ENCODE data around the gene CDSN. TPM values are rescaled to one million over a fixed set of nuclear protein-coding genes. Genes with fewer than 3 reads are reported as not detected.
"Not testable (repeated sequence)": the region's sequence is repeated elsewhere in the genome, so short reads cannot be mapped to it uniquely, and the experiment has no call there.

The CDSN gene
- total RNA-seq, 1 experiment from 2014 or later: 1.9 TPM

DNA sequence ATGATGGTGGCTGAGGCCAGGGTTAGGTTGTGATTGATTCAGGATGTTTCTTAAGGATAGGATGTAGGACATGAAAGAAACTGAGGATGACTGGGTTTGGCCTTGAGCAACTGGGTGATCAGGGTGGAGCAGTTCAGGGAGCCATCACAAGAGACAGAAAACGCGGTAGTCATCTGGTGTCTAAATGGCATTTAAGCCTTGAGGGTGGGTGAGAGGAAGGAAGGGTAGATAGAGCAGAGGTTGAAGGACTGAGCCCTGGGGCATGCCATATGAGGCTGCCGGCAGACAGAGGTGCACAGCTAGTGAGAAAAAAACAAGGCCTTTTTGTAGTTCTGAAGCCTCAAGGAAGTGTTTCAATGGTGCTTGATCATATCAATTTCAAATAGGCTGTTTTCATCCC is 48.4 kb upstream of the CDSN start:
- Histone ChIP-seq H3K36me3 (ENCODE audit: low read depth) (no peaks in the 10 kb centered on the region), H4K20me1 (ENCODE audit: insufficient read depth) (no peaks in the 10 kb centered on the region), H3K27ac (no peak overlapping the region), H3K4me1 (replicated peaks; ENCODE audit: insufficient read depth) (peaks cover 19% of the 10 kb centered on the region), H3K79me2 (ENCODE audit: low read depth) (no peaks in the 10 kb centered on the region), H3K4me2 (peak overlapping the region; percentile 24; the same call in 1 of the 2 replicates), H2AFZ (no peak overlapping the region), H3K9me2 (ENCODE audit: insufficient read depth) (no peaks in the 10 kb centered on the region), H3K9me3 (ENCODE audit: insufficient read depth, low read depth) (no peaks in the 10 kb centered on the region), H3K27me3 (ENCODE audit: insufficient read depth, low read depth) (no peaks in the 10 kb centered on the region), H3F3A (ENCODE audit: insufficient read depth, low read depth) (peaks cover 18% of the 10 kb centered on the region; the same call in 1 of the 2 replicates), H3K4me3 (no peak overlapping the region)
- no peak for DNase-seq
- BruUV-seq (replicated peaks): no TSS peak
- ChIA-PET POLR2A (ENCODE audit: unreplicated experiment) (interaction anchor here (1.0 kb wide), 1 partner anchor 10 kb away, joined by 11 read pairs; the partner anchor contains the start of gene TCF19), CTCF (no interaction called here)
- intact Hi-C loops (cut with micrococcal nuclease; ENCODE audit: unreplicated experiment): loop anchor here (1.0 kb wide), 1 partner anchor 10 kb away; the partner anchor contains the start of gene TCF19
- TF ChIP-seq, protein P1, sequence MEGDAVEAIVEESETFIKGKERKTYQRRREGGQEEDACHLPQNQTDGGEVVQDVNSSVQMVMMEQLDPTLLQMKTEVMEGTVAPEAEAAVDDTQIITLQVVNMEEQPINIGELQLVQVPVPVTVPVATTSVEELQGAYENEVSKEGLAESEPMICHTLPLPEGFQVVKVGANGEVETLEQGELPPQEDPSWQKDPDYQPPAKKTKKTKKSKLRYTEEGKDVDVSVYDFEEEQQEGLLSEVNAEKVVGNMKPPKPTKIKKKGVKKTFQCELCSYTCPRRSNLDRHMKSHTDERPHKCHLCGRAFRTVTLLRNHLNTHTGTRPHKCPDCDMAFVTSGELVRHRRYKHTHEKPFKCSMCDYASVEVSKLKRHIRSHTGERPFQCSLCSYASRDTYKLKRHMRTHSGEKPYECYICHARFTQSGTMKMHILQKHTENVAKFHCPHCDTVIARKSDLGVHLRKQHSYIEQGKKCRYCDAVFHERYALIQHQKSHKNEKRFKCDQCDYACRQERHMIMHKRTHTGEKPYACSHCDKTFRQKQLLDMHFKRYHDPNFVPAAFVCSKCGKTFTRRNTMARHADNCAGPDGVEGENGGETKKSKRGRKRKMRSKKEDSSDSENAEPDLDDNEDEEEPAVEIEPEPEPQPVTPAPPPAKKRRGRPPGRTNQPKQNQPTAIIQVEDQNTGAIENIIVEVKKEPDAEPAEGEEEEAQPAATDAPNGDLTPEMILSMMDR (conservative IDR thresholded peaks at IDR 0.05): no peak
- TF ChIP-seq EZH2 (IDR thresholded peaks at IDR 0.05; ENCODE audit: low read depth): no peak

DNA sequence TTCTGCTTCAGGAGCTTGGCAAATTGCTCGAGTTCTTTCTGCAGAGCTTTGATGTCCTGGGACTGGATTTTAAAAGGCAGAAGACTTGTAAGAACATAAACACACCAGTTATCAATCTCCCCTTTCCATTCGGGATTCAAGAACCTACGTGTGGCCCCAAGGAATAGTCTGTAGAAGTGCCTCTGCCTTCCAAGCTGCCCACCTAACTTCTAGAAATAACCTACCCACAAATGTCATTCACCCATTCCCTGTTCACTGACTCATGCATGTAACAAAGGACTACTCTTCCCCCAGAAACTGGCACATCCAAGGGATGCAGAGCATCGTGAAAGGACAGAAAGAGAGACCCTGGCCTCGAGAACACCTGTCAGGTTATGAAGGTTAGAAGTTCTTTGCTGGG is 45.7 kb upstream of the CDSN start:
- intact Hi-C loops (cut with micrococcal nuclease; ENCODE audit: unreplicated experiment): no loop called here
- DNase-seq: no peak
- Histone ChIP-seq H3K9me2 (ENCODE audit: insufficient read depth) (no peaks in the 10 kb centered on the region), H3K27ac (no peak overlapping the region), H3K9me3 (ENCODE audit: insufficient read depth, low read depth) (no peaks in the 10 kb centered on the region), H3K4me3 (no peak overlapping the region), H3F3A (ENCODE audit: insufficient read depth, low read depth) (peaks cover 18% of the 10 kb centered on the region; the same call in 1 of the 2 replicates), H3K27me3 (ENCODE audit: insufficient read depth, low read depth) (no peaks in the 10 kb centered on the region), H4K20me1 (ENCODE audit: insufficient read depth) (no peaks in the 10 kb centered on the region; the same call in 1 of the 2 replicates), H3K36me3 (ENCODE audit: low read depth) (no peaks in the 10 kb centered on the region), H3K4me1 (replicated peaks; ENCODE audit: insufficient read depth) (peaks cover 19% of the 10 kb centered on the region), H2AFZ (no peak overlapping the region), H3K4me2 (no peak overlapping the region), H3K79me2 (ENCODE audit: low read depth) (no peaks in the 10 kb centered on the region)
- no TSS peak for BruUV-seq (replicated peaks)
- ChIA-PET CTCF (no interaction called here), POLR2A (ENCODE audit: unreplicated experiment) (interaction anchor here (0.7 kb wide), 1 partner anchor 48 kb away, joined by 3 read pairs; no protein-coding TSS in a partner anchor)
- TF ChIP-seq, protein P1 (conservative IDR thresholded peaks at IDR 0.05): no peak
- TF ChIP-seq EZH2 (IDR thresholded peaks at IDR 0.05; ENCODE audit: low read depth): no peak

DNA sequence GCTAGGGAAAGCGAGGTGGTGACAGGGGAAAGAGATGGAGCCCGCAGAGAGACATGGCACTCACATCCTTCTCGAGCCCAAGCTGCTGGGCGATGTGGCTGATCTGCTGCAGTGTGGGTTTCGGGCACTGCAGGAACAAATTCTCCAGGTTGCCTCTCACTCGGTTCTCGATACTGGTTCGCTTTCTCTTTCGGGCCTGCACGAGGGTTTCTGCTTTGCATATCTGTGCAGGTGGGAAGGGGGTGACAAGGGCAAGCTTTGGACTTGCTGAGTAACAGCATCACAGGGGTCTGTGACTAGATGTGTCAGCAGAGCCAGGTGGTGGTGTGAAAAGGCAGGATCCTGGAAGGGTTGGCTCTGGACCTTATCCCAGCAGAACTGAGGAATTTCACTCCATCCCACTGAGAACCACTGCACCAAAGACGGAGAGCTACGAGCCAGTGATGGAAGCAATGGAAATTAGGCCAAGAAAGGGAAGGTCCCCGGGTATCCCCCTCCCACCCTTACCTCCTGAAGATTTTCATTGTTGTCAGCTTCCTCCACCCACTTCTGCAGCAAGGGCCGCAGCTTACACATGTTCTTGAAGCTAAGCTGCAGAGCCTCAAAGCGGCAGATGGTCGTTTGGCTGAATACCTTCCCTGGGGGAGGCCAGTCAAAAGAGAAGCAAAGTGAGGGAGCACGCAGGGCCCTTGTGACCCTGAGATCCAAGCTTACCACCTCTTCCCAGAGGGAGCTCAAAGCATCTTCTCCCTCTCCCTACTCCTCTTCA is 45.0 kb upstream of the CDSN start:
- H3K4me2 ChIP-seq; H3K27ac ChIP-seq; H3K4me3 ChIP-seq; H2AFZ ChIP-seq; intact Hi-C loops (cut with micrococcal nuclease; ENCODE audit: unreplicated experiment); H3K79me2 ChIP-seq (ENCODE audit: low read depth); H3K27me3 ChIP-seq (ENCODE audit: insufficient read depth, low read depth); H3K9me2 ChIP-seq (ENCODE audit: insufficient read depth); DNase-seq; H3K9me3 ChIP-seq (ENCODE audit: insufficient read depth, low read depth); H4K20me1 ChIP-seq (ENCODE audit: insufficient read depth); CTCF ChIA-PET; BruUV-seq (replicated peaks); H3K36me3 ChIP-seq (ENCODE audit: low read depth): not testable (repeated sequence)
- peaks cover 19% of the 10 kb centered on the region for H3K4me1 ChIP-seq (replicated peaks; ENCODE audit: insufficient read depth)
- POLR2A ChIA-PET (ENCODE audit: unreplicated experiment): interaction anchor here (0.6 kb wide), 1 partner anchor 18 kb away, joined by 3 read pairs; no protein-coding TSS in a partner anchor
- peaks cover 18% of the 10 kb centered on the region; the same call in 1 of the 2 replicates for H3F3A ChIP-seq (ENCODE audit: insufficient read depth, low read depth)

DNA sequence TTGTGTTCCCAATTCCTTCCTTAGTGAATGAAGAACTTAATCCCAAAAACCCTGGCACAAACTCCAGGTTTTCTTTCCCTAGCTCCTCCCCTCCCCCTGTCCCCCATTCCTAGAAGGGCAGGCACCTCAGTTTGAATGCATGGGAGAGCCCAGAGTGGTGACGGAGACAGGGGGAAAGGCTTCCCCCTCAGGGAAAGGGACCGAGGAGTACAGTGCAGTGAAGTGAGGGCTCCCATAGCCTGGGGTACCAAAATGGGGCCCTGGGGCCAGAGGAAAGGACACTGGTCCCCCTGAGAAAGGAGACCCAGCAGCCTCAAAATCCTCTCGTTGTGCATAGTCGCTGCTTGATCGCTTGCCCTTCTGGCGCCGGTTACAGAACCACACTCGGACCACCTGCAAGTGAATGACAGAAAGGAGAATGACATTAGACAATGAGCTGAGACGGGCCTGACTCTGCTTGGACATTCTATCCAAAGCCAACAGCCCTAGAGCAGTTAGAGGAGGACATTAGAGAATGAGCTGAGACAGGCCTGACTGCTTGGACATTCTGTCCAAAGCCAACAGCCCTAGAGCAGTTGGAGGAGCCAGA is 44.3 kb upstream of the CDSN start:
- H3K4me3 ChIP-seq; H2AFZ ChIP-seq; H3K4me2 ChIP-seq; H3K9me2 ChIP-seq (ENCODE audit: insufficient read depth); BruUV-seq (replicated peaks); intact Hi-C loops (cut with micrococcal nuclease; ENCODE audit: unreplicated experiment); H3K36me3 ChIP-seq (ENCODE audit: low read depth); DNase-seq; POLR2A ChIA-PET (ENCODE audit: unreplicated experiment); H3K79me2 ChIP-seq (ENCODE audit: low read depth); H3K9me3 ChIP-seq (ENCODE audit: insufficient read depth, low read depth); H3K27me3 ChIP-seq (ENCODE audit: insufficient read depth, low read depth); H4K20me1 ChIP-seq (ENCODE audit: insufficient read depth); H3K27ac ChIP-seq: not testable (repeated sequence)
- CTCF ChIA-PET: interaction anchor here (0.6 kb wide), 1 partner anchor 406 kb away, joined by 3 read pairs; no protein-coding TSS in a partner anchor
- Histone ChIP-seq H3F3A (ENCODE audit: insufficient read depth, low read depth) (peaks cover 13% of the 10 kb centered on the region; the same call in 1 of the 2 replicates), H3K4me1 (replicated peaks; ENCODE audit: insufficient read depth) (peaks cover 13% of the 10 kb centered on the region)

Measured in PC-9 (cell line).